Mucosa of rectum (tissue), 2 donors: Measurements from ENCODE around the gene HIP1.
"Not testable (repeated sequence)": the region's sequence is repeated elsewhere in the genome, so short reads cannot be mapped to it uniquely, and the experiment has no call there.

Source experiments
- H3K27ac ChIP-seq, 2 donors: one replicate each; pipeline ENCODE4 v1.7.0; 2013; ENCODE audit warnings: inconsistent platforms in 2 of 2, low read depth in 2 of 2, low read length in 2 of 2
- H3K27me3 ChIP-seq, 2 donors: one replicate each; pipeline ENCODE4 v1.7.0; 2013; ENCODE audit warnings: low read length in 2 of 2; ENCODE audit not compliant: control insufficient read depth in 2 of 2, insufficient read depth in 2 of 2
- H3K36me3 ChIP-seq, 2 donors: one replicate each; pipeline ENCODE4 v1.7.0; 2013; ENCODE audit warnings: low read length in 2 of 2; ENCODE audit not compliant: control insufficient read depth in 2 of 2, insufficient read depth in 2 of 2
- H3K4me1 ChIP-seq, 2 donors: one replicate each; pipeline ENCODE4 v1.7.0; 2013; ENCODE audit warnings: low read length in 2 of 2, mild to moderate bottlenecking in 1 of 2; ENCODE audit not compliant: control insufficient read depth in 2 of 2, insufficient read depth in 2 of 2
- H3K4me3 ChIP-seq, 2 donors: one replicate each; pipeline ENCODE4 v1.7.0; 2013; ENCODE audit warnings: low read length in 2 of 2
- H3K9ac ChIP-seq, 2 donors: one replicate each; pipeline ENCODE4 v1.7.0; 2013; ENCODE audit warnings: low read length in 2 of 2, low read depth in 1 of 2, mild to moderate bottlenecking in 1 of 2
- H3K9me3 ChIP-seq, 2 donors: one replicate each; pipeline ENCODE4 v1.7.0; 2013; ENCODE audit warnings: low read length in 2 of 2; ENCODE audit not compliant: control insufficient read depth in 2 of 2
- donor health status: healthy.
- donor health status: Normal muscosa, but diverticular disease.

HIP1 gene

DNA sequence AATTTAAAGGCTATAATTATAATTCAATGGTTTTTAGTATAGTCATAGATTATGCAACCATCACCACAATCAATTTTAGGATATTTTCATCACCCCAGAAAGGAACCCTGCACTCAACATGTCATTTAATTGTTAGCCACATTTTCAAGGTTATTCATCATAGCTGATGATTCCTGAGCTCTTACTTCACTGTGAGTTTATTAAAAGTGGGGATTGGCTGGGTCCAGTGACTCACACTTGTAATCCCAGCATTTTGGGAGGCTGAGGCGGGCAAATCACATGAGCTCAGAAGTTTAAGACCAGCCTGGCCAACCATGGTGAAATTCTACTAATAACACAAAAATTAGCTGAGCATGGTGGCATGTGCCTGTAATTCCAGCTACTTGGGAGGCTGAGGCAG, 32.5 kb upstream of the HIP1 start:
- no peaks in the 10 kb centered on the region for H3K36me3 ChIP-seq
- no peak overlapping the region for H3K27ac ChIP-seq
- H3K4me3 ChIP-seq, result no peak overlapping the region
- H3K9me3 ChIP-seq, result no peaks in the 10 kb centered on the region
- no peaks in the 10 kb centered on the region for H3K27me3 ChIP-seq
- H3K4me1 ChIP-seq, result no peaks in the 10 kb centered on the region
- H3K9ac ChIP-seq, result no peak overlapping the region

DNA sequence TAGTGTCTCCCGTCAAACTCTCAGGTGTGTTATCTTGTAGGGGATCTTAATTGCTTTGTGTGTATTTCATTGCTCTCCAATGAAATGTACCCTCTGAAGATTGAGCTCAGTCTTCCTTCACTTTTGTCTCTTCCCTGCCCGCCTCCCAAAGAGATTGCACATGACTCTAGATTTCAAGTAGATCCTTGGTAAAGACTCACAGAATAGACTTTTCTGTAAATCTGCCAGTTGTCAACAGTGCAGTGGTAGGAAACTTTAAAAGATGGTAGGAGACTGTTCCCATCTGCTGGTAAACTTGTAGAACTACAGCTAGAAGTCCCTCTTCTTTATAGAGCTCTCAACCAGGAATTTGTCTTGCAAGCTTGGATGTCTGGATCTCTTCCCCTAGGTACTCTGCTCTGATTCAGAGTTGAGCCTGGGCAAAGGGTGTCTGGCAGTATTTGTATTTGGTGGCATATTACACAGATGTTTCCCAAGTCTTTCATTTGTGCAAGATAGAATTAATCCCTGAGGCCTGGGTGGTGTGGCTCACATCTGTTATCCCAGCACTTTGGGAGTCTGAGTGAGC, 23.7 kb upstream of the HIP1 start:
- Histone ChIP-seq H3K9ac (no peak overlapping the region), H3K4me1 (no peaks in the 10 kb centered on the region), H3K4me3 (no peak overlapping the region), H3K36me3 (no peaks in the 10 kb centered on the region), H3K27ac (no peak overlapping the region), H3K9me3 (no peaks in the 10 kb centered on the region), H3K27me3 (no peaks in the 10 kb centered on the region)

DNA sequence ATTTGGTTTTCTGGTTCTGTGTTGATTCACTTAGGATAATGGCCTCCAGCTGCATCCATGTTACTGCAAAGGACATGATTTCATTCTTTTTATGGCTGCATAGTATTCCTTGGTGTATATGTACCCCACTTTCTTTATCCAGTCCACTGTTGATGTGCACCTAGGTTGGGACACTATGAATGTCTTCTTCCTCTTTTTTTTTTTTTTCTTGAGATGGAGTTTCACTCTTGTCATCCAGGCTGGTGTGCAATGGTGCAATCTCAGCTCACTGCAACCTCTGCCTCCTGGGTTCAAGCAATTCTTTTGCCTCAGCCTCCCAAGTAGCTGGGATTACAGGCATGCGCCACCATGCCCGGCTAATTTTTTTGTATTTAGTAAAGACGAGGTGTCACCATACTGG, 23.1 kb upstream of the HIP1 start:
- not testable (repeated sequence) for H3K4me3 ChIP-seq, H3K9ac ChIP-seq, H3K36me3 ChIP-seq, H3K4me1 ChIP-seq, H3K9me3 ChIP-seq, H3K27me3 ChIP-seq, H3K27ac ChIP-seq

DNA sequence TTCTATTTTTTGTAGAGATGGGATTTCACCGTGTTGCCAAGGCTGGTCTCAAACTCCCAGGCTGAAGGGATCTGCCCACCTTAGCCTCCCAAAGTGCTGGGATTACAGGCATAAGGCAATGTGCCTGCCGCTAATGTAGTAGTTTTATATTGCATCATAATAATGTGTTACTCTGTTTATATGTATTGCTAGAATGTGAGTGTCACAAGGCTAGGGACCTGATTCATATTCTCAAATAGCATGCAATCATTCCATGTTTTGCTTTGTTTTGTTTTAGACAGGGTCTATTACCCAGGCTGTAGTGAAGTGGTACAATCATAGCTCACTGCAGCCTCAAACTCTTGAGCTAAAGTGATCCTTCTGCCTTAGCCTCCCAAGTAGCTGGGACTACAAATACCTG, 19.8 kb upstream of the HIP1 start:
- Histone ChIP-seq H3K27ac (no peak overlapping the region), H3K27me3 (no peaks in the 10 kb centered on the region), H3K36me3 (no peaks in the 10 kb centered on the region), H3K4me1 (no peaks in the 10 kb centered on the region), H3K9me3 (no peaks in the 10 kb centered on the region), H3K9ac (no peak overlapping the region), H3K4me3 (no peak overlapping the region)

DNA sequence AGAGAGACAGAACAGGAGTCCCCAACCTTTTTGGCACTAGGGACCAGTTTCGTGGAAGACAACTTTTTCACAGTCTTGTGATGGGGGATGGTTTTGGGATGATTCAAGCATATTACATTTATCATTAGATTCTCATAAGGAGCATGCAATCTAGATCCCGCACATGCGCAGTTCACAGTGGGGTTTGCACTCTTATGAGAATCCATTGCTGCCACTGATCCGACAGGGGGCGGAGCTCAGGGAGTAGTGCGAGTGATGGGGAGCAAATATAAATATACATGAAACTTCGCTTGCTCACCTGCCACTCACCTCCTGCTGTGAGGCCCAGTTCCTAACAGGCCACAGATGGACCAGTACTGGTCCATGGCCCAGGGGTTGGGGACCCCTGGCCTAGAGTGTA, 19.1 kb upstream of the HIP1 start:
- H3K36me3 ChIP-seq, result no peaks in the 10 kb centered on the region
- H3K4me3 ChIP-seq, result no peak overlapping the region
- no peaks in the 10 kb centered on the region for H3K4me1 ChIP-seq
- H3K27ac ChIP-seq, result no peak overlapping the region
- no peak overlapping the region for H3K9ac ChIP-seq
- H3K27me3 ChIP-seq, result no peaks in the 10 kb centered on the region
- H3K9me3 ChIP-seq, result no peaks in the 10 kb centered on the region

DNA sequence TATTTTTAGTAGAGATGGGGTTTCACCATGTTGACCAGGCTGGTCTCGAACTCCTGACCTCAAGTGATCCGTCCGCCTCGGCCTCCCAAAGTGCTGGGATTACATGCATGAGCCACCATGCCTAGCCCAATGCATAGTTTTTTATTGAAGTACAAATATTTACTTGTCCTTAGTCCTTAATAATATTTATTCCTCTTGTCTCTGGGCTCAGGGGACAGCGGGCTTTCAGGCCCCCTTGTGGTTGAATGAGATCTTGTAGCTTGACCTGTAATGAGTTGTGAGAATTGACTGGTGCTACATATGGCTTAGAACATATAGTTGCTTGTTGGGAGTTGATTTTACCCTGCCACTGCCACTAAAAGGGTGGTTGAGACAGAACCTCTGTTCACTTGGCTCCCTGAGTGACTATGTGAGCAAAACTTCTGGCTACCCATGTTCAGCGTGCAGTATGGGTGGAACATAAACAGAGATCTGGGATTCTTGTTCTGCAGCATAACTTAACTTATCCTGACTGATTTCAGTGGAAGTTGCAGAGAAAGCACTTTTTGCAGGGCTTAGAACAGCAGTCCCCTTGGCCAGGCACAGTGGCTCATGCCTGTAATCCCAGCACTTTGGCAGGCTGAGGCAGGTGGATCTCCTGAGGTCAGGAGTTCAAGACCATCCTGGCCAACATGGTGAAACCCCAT, 18.4 kb upstream of the HIP1 start:
- Histone ChIP-seq H3K27me3 (no peaks in the 10 kb centered on the region), H3K4me3 (no peak overlapping the region), H3K9me3 (no peaks in the 10 kb centered on the region), H3K4me1 (no peaks in the 10 kb centered on the region), H3K36me3 (no peaks in the 10 kb centered on the region), H3K27ac (no peak overlapping the region), H3K9ac (no peak overlapping the region)

GRCh38 chr7:75756206-75756990, 17.7 kb upstream of the HIP1 start:
- Histone ChIP-seq H3K27ac (no peak overlapping the region), H3K4me3 (no peak overlapping the region), H3K9ac (no peak overlapping the region), H3K36me3 (no peaks in the 10 kb centered on the region), H3K27me3 (no peaks in the 10 kb centered on the region), H3K9me3 (no peaks in the 10 kb centered on the region), H3K4me1 (no peaks in the 10 kb centered on the region)

- H3K9me3 ChIP-seq, result no peaks in the 10 kb centered on the region
- H3K9ac ChIP-seq, result no peak overlapping the region
- H3K27me3 ChIP-seq, result no peaks in the 10 kb centered on the region
- H3K36me3 ChIP-seq, result no peaks in the 10 kb centered on the region
- H3K4me1 ChIP-seq, result peaks cover 3 to 11% of the 10 kb centered on the region in 2 donors
- no peak overlapping the region for H3K4me3 ChIP-seq
- no peak overlapping the region for H3K27ac ChIP-seq
These were observed 4.7 kb upstream of the HIP1 start for GRCh38 chr7:75743455-75743859.

GRCh38 chr7:75740846-75741497, 2.2 kb upstream of the HIP1 start:
- Histone ChIP-seq H3K27ac (no peak overlapping the region), H3K36me3 (no peaks in the 10 kb centered on the region), H3K4me1 (peaks cover 13 to 19% of the 10 kb centered on the region in 2 donors), H3K27me3 (no peaks in the 10 kb centered on the region), H3K9ac (no peak overlapping the region), H3K4me3 (peak overlapping the region in 1 of 2 donors; percentile 31), H3K9me3 (no peaks in the 10 kb centered on the region)
